ENCODE results near the gene TSHZ2. TPM values are rescaled to one million over a fixed set of nuclear protein-coding genes. Genes with fewer than 3 reads are reported as not detected.

The TSHZ2 gene
- total and polyA plus RNA-seq, 9 of the 15 experiments (the other 6 are each of a cell fraction or from before 2014, with no cell fraction given), result 0.03 to 0.20 (median 0.05) TPM; not detected in 4

DNA sequence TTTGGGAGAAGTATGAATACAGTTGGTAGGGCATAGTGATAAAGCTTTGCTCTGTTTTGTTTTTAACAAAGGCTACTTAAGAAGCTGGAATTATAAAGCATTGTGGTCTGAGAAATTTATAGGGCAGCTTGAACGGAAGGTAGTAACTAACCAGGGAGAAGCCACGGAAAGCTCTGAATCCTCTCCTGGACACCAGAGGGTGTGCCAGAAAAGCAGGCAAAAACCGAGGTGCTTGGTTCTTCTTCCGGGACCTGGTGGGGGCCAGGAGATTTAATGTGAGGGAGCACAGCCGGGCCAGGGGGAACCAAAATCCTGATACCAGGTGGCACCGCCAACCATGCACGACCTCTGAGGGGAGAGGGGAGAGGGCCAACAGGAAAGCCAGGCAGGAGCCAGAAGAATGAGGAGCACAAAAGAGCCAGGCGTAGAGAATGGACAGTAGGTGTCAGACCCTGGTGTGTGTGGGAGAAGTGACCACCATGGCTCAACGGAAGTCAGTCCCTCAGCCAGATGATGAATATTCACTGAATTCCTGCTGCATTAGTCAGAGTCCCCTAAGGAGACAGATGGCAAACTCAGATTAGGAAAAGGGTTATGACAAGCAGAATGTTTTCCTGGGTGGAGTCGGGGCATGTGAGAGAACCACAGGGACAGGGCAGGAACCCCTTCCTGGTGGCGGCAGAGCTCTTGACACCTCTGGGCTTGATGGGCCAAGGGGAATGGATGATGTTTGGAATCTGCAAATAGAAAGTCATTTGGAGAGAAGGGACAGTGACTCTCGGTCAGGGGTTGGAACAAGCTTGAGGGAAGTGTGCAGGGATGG, 359.2 kb downstream of the TSHZ2 start (continued):
- TF ChIP-seq RREB1 (CRISPR knock-in tag; IDR thresholded peaks at IDR 0.05) (0 out of 2 replicates have a peak, but pooled peaks have one; percentile 41), ZNF584 (CRISPR knock-in tag; IDR thresholded peaks at IDR 0.05; ENCODE audit: low read depth) (0 out of 2 replicates have a peak, but pooled peaks have one; percentile 26), MLLT1 (IDR thresholded peaks at IDR 0.05) (0 out of 4 replicates have a peak, but pooled peaks of 1 of the 2 experiments have one; percentile 4), ZNF589 (CRISPR knock-in tag; IDR thresholded peaks at IDR 0.05; ENCODE audit: low read depth) (peak; percentile 63; the same call in 1 of the 2 replicates), CBFA2T2 (conservative IDR thresholded peaks at IDR 0.05) (peak; percentile 77), ATF3 (IDR thresholded peaks at IDR 0.05) (peak; percentile 96), ATF3 (CRISPR knock-in tag; conservative IDR thresholded peaks at IDR 0.05) (peak; percentile 26), CREM (IDR thresholded peaks at IDR 0.05; ENCODE audit: low read depth) (peak; percentile 60), NCOR1 (IDR thresholded peaks at IDR 0.05) (peak; percentile 73), POLR2B (IDR thresholded peaks at IDR 0.05; ENCODE audit: low read depth, partially characterized antibody) (peak; percentile 67), ZNF263 (CRISPR knock-in tag; IDR thresholded peaks at IDR 0.05; ENCODE audit: borderline replicate concordance) (peak; percentile 63), SOX6 (IDR thresholded peaks at IDR 0.05) (peak; percentile 85)
- TF ChIP-seq, protein P1, sequence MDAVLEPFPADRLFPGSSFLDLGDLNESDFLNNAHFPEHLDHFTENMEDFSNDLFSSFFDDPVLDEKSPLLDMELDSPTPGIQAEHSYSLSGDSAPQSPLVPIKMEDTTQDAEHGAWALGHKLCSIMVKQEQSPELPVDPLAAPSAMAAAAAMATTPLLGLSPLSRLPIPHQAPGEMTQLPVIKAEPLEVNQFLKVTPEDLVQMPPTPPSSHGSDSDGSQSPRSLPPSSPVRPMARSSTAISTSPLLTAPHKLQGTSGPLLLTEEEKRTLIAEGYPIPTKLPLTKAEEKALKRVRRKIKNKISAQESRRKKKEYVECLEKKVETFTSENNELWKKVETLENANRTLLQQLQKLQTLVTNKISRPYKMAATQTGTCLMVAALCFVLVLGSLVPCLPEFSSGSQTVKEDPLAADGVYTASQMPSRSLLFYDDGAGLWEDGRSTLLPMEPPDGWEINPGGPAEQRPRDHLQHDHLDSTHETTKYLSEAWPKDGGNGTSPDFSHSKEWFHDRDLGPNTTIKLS (IDR thresholded peaks at IDR 0.05; ENCODE audit: borderline replicate concordance, low read depth), result peak; percentile 59; the same call in 1 of the 2 replicates
- TF ChIP-seq, protein P2, sequence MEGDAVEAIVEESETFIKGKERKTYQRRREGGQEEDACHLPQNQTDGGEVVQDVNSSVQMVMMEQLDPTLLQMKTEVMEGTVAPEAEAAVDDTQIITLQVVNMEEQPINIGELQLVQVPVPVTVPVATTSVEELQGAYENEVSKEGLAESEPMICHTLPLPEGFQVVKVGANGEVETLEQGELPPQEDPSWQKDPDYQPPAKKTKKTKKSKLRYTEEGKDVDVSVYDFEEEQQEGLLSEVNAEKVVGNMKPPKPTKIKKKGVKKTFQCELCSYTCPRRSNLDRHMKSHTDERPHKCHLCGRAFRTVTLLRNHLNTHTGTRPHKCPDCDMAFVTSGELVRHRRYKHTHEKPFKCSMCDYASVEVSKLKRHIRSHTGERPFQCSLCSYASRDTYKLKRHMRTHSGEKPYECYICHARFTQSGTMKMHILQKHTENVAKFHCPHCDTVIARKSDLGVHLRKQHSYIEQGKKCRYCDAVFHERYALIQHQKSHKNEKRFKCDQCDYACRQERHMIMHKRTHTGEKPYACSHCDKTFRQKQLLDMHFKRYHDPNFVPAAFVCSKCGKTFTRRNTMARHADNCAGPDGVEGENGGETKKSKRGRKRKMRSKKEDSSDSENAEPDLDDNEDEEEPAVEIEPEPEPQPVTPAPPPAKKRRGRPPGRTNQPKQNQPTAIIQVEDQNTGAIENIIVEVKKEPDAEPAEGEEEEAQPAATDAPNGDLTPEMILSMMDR (IDR thresholded peaks at IDR 0.05 in 2 of 3, conservative IDR thresholded peaks at IDR 0.05 in 1 of 3; ENCODE audit: insufficient read depth in 2 of 3, low read depth in 1 of 3, low read length in 3 of 3), result peak in 1 of 3 experiments; percentile 1; a peak in 2 of 6 replicates
